HCT116 (cell line): ENCODE measurements around the gene SOST. TPM values are rescaled to one million over a fixed set of nuclear protein-coding genes. Genes with fewer than 3 reads are reported as not detected.

Experiments used
- ATAC-seq: fragments of 200-7000 bp; cut with Tn5 transposase; 2 replicates; pipeline ENCODE4 v1.9.1; 2020; ENCODE audit warnings: mild to moderate bottlenecking, moderate library complexity
- BruUV-seq: library from RNA; stranded (reverse); fragments of 400-500 nt; replicated peaks from 2 replicates; lab custom pipeline; 2021; lab: Mats Ljungman, UMichigan
- CTCF ChIA-PET: fragments of 300-600 bp; sonication (Branson Sonifier 250); formaldehyde crosslinking; loops from one replicate; lab custom pipeline; 2021; ENCODE audit warnings: antibody characterized with exemption; lab: Charles Lee
- POLR2A ChIA-PET: fragments of 300-600, 350-600 bp; sonication (Branson Sonifier 250); formaldehyde crosslinking; loops from one replicate; lab custom pipeline; 2021; ENCODE audit warnings: antibody characterized with exemption; lab: Charles Lee
- RAD21 ChIA-PET, 2 experiments: fragments of 300-600 bp; sonication (Branson Sonifier 250); formaldehyde crosslinking; loops; one replicate each; lab custom pipeline; 2023; ENCODE audit warnings: low total read pairs in 2 of 2; ENCODE audit not compliant: uncharacterized antibody in 2 of 2, unreplicated experiment in 2 of 2, low non-redundant PET in 1 of 2; lab: Charles Lee
- DNase-seq: peaks from one replicate; pipeline ENCODE4 v3.0.0-alpha.2; 2010; ENCODE audit warnings: low read depth, low spot score
- H2AFZ ChIP-seq: fragments of 200-600 bp; shearing (Covaris generic), sonication (generic); 2 replicates; pipeline ENCODE4 v1.6.1; 2017; ENCODE audit warnings: low read depth, mixed run types, mixed read lengths, antibody characterized with exemption, low read length; ENCODE audit not compliant: poor library complexity, severe bottlenecking
- H3K27ac ChIP-seq: 2 replicates; pipeline ENCODE4 v1.5.1; 2012; ENCODE audit warnings: low read depth, low read length
- H3K27me3 ChIP-seq: fragments of 200-600 bp; sonication (generic); 2 replicates; pipeline ENCODE4 v1.6.1; 2016; ENCODE audit warnings: mixed run types, low read length, mixed read lengths; ENCODE audit not compliant: insufficient read depth
- H3K36me3 ChIP-seq, 2 experiments: fragments of 200-500 bp in 1 of 2; fragments of 200-600 bp in 1 of 2; sonication (Bioruptor generic) in 1 of 2; sonication (generic) in 1 of 2; 2 replicates each; pipeline versions ENCODE4 v1.5.1 to v1.6.1; 2014 to 2016; ENCODE audit warnings: low read length in 2 of 2, inconsistent platforms in 1 of 2, mixed read lengths in 1 of 2, mixed run types in 1 of 2; ENCODE audit not compliant: insufficient read depth in 2 of 2, control insufficient read depth in 1 of 2
- H3K4me1 ChIP-seq, 2 experiments: fragments of 200-600 bp in 1 of 2; sonication (generic) in 1 of 2; 2 replicates each; pipeline versions ENCODE4 v1.5.1 to v1.6.1; 2012 to 2017; ENCODE audit warnings: low read length in 2 of 2, inconsistent platforms in 1 of 2, mild to moderate bottlenecking in 1 of 2, mixed read lengths in 1 of 2, mixed run types in 1 of 2, moderate library complexity in 1 of 2; ENCODE audit not compliant: insufficient read depth in 2 of 2, control insufficient read depth in 1 of 2
- H3K4me2 ChIP-seq: fragments of 200-600 bp; sonication (generic); 2 replicates; pipeline ENCODE4 v1.6.1; 2017; ENCODE audit warnings: mixed run types, low read length, mixed read lengths
- H3K4me3 ChIP-seq, 2 experiments: fragments of 200-600 bp in 1 of 2; sonication (generic) in 1 of 2; replicated peaks in 1 of 2; 2 replicates each; pipeline ENCODE4 v1.5.1; 2011 to 2016; ENCODE audit warnings: low read length in 2 of 2, control low read depth in 1 of 2, low read depth in 1 of 2, mild to moderate bottlenecking in 1 of 2, mixed read lengths in 1 of 2, mixed run types in 1 of 2
- H3K79me2 ChIP-seq: fragments of 200-600 bp; sonication (generic); 2 replicates; pipeline ENCODE4 v1.6.1; 2017; ENCODE audit warnings: mild to moderate bottlenecking, mixed run types, low read length, moderate library complexity, mixed read lengths; ENCODE audit not compliant: insufficient read depth
- H3K9ac ChIP-seq: fragments of 200-600 bp; sonication (generic); 2 replicates; pipeline ENCODE4 v1.6.1; 2016; ENCODE audit warnings: low read length, mixed read lengths
- H3K9me2 ChIP-seq: fragments of 200-600 bp; sonication (generic), shearing (Covaris generic); 2 replicates; pipeline ENCODE4 v1.6.1; 2017; ENCODE audit warnings: mixed run types, mild to moderate bottlenecking, moderate library complexity; ENCODE audit not compliant: insufficient read depth
- H3K9me3 ChIP-seq, 2 experiments: fragments of 200-500 bp in 1 of 2; fragments of 200-600 bp in 1 of 2; sonication (Bioruptor generic) in 1 of 2; sonication (generic) in 1 of 2; 2 replicates each; pipeline ENCODE4 v1.6.1; 2014 to 2017; ENCODE audit warnings: low read length in 2 of 2, mixed read lengths in 2 of 2, inconsistent platforms in 1 of 2, low read depth in 1 of 2, mild to moderate bottlenecking in 1 of 2, mixed run types in 1 of 2, moderate library complexity in 1 of 2; ENCODE audit not compliant: control insufficient read depth in 1 of 2, insufficient read depth in 1 of 2
- H4K20me1 ChIP-seq: fragments of 200-600 bp; sonication (generic), shearing (Covaris generic); 2 replicates; pipeline ENCODE4 v1.6.1; 2017; ENCODE audit warnings: mixed run types, mild to moderate bottlenecking, moderate library complexity; ENCODE audit not compliant: insufficient read depth
- CBX3 ChIP-seq: IDR thresholded peaks from 2 replicates; pipeline ENCODE4 v1.6.1; 2012; ENCODE audit warnings: low read depth
- CEBPB ChIP-seq: IDR thresholded peaks from 2 replicates; pipeline ENCODE4 v1.6.1; 2012; ENCODE audit warnings: low read depth
- EGR1 ChIP-seq: IDR thresholded peaks from 2 replicates; pipeline ENCODE4 v1.6.1; 2012; ENCODE audit warnings: low read depth
- ELF1 ChIP-seq: IDR thresholded peaks from 2 replicates; pipeline ENCODE4 v1.6.1; 2012; ENCODE audit warnings: low read depth, borderline replicate concordance
- EZH2 ChIP-seq: fragments of 200-600 bp; sonication (generic); IDR thresholded peaks from 2 replicates; pipeline ENCODE4 v1.6.1; 2017; ENCODE audit warnings: antibody characterized with exemption, mixed run types
- EZH2phosphoT487 ChIP-seq: fragments of 200-600 bp; IDR thresholded peaks from 2 replicates; pipeline ENCODE4 v1.6.1; 2018; ENCODE audit warnings: antibody characterized with exemption, borderline replicate concordance
- FOSL1 ChIP-seq: IDR thresholded peaks from 2 replicates; pipeline ENCODE4 v1.6.1; 2012; ENCODE audit warnings: low read depth
- POLR2A ChIP-seq: IDR thresholded peaks from 2 replicates; pipeline ENCODE4 v1.7.0; 2011; ENCODE audit warnings: borderline replicate concordance; ENCODE audit not compliant: insufficient read depth, insufficient read length; ENCODE audit errors: extremely low read depth
- RAD21 ChIP-seq: IDR thresholded peaks from 2 replicates; pipeline ENCODE4 v1.6.1; 2012; ENCODE audit warnings: low read depth, mild to moderate bottlenecking
- SIN3A ChIP-seq: IDR thresholded peaks from 2 replicates; pipeline ENCODE4 v1.6.1; 2012; ENCODE audit warnings: low read depth
- SRF ChIP-seq: IDR thresholded peaks from 2 replicates; pipeline ENCODE4 v1.6.1; 2012; ENCODE audit warnings: low read depth
- YY1 ChIP-seq: IDR thresholded peaks from 2 replicates; pipeline ENCODE4 v1.6.1; 2011; ENCODE audit warnings: low read length, low read depth, moderate library complexity, mild to moderate bottlenecking; ENCODE audit not compliant: insufficient replicate concordance; ENCODE audit errors: extremely low read depth
- ZNF274 ChIP-seq: fragments of 200-500 bp; sonication (Bioruptor generic); IDR thresholded peaks from 2 replicates; pipeline ENCODE4 v1.6.1; 2014; ENCODE audit warnings: mild to moderate bottlenecking, low read depth, low read length, inconsistent platforms
- intact Hi-C: fragments of 100-400 bp; cut with micrococcal nuclease; formaldehyde crosslinking; loops from 2 replicates; pipeline ENCODE4 v1.10.0; 2022
- total RNA-seq: library from RNA; stranded (reverse); gene quantifications from one replicate; pipeline ENCODE4 v1.2.1, GENCODE V29; 2021; ENCODE audit not compliant: unreplicated experiment
- TF ChIP-seq, protein P1 (sequence below), 3 experiments: fragments of 200-600 bp in 1 of 3; sonication (generic) in 1 of 3; IDR thresholded peaks in 2 of 3; conservative IDR thresholded peaks in 1 of 3; 2 replicates each; pipeline ENCODE4 v1.5.1; 2012 to 2017; ENCODE audit warnings: low read depth in 2 of 3, low read length in 2 of 3, antibody characterized with exemption in 1 of 3, borderline replicate concordance in 1 of 3, control low read depth in 1 of 3, mild to moderate bottlenecking in 1 of 3, mixed read lengths in 1 of 3, mixed run types in 1 of 3, moderate library complexity in 1 of 3; ENCODE audit not compliant: insufficient read depth in 1 of 3
- TF ChIP-seq, protein P2 (sequence below): IDR thresholded peaks from 2 replicates; pipeline ENCODE4 v1.6.1; 2012
- TF ChIP-seq, protein P3 (sequence below): IDR thresholded peaks from 2 replicates; pipeline ENCODE4 v1.6.1; 2012
- TF ChIP-seq, protein P4 (sequence below): IDR thresholded peaks from 2 replicates; pipeline ENCODE4 v1.6.1; 2011; ENCODE audit warnings: mild to moderate bottlenecking, low read length, moderate library complexity; ENCODE audit not compliant: insufficient replicate concordance; ENCODE audit errors: extremely low read depth

The SOST gene
- total RNA-seq, 1 experiment from 2014 or later, result not detected

DNA sequence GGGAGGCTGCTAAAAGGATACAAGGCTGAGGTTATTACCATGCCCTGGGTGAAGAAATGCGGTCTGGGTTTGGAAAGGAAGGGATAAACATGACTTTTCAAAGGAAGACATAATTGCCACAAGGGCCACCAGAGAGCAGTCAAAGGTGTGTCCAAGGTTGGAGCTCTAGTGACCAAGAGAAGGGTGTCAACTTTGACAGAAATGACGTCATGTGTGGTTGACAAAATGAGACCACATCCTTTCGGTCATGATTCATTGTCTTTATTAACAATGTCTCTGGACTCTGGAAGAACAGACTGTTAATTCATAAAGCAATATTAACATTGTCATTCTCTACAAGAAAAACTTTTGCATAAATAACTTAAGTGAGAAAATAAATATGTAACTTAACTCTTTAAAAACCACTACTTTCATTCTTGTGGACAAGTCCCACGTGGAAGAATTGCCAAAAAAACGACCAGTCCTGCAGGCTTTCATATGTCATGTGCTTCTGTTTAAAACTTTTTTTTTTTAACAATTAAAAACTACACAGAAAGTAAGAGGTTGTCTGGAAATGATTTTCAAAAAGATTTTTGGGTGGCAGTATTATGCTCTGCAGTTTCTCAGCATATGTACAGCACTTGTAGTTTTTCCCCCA is 5.0 kb downstream of the SOST start:
- Histone ChIP-seq H3K79me2 (no peaks in the 10 kb centered on the region), H3K9me2 (no peaks in the 10 kb centered on the region), H3K9me3 (no peaks in the 10 kb centered on the region), H3K4me1 (peaks cover 0 to 13% of the 10 kb centered on the region in 2 experiments; a peak in 2 of 4 replicates), H3K27ac (no peak overlapping the region), H3K9ac (no peak overlapping the region), H3K36me3 (no peaks in the 10 kb centered on the region), H2AFZ (no peak overlapping the region), H4K20me1 (no peaks in the 10 kb centered on the region), H3K4me3 (no peak overlapping the region), H3K4me2 (no peak overlapping the region), H3K27me3 (no peaks in the 10 kb centered on the region)
- BruUV-seq, result no TSS peak
- ATAC-seq (no peak), DNase-seq (no peak)
- intact Hi-C loops, result no loop called here
- CTCF ChIA-PET, result no interaction called here
- TF ChIP-seq ZNF274, result no peak
- no peak for TF ChIP-seq FOSL1
- no peak for TF ChIP-seq EZH2phosphoT487
- TF ChIP-seq, protein P1, sequence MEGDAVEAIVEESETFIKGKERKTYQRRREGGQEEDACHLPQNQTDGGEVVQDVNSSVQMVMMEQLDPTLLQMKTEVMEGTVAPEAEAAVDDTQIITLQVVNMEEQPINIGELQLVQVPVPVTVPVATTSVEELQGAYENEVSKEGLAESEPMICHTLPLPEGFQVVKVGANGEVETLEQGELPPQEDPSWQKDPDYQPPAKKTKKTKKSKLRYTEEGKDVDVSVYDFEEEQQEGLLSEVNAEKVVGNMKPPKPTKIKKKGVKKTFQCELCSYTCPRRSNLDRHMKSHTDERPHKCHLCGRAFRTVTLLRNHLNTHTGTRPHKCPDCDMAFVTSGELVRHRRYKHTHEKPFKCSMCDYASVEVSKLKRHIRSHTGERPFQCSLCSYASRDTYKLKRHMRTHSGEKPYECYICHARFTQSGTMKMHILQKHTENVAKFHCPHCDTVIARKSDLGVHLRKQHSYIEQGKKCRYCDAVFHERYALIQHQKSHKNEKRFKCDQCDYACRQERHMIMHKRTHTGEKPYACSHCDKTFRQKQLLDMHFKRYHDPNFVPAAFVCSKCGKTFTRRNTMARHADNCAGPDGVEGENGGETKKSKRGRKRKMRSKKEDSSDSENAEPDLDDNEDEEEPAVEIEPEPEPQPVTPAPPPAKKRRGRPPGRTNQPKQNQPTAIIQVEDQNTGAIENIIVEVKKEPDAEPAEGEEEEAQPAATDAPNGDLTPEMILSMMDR (IDR thresholded peaks at IDR 0.05 in 2 of 3, conservative IDR thresholded peaks at IDR 0.05 in 1 of 3; ENCODE audit: borderline replicate concordance in 1 of 3, insufficient read depth in 1 of 3, low read depth in 2 of 3, low read length in 2 of 3), result no peak
- TF ChIP-seq CBX3, result no peak
- TF ChIP-seq SIN3A, result no peak
- no peak for TF ChIP-seq CEBPB
- TF ChIP-seq, protein P2, sequence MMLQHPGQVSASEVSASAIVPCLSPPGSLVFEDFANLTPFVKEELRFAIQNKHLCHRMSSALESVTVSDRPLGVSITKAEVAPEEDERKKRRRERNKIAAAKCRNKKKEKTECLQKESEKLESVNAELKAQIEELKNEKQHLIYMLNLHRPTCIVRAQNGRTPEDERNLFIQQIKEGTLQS, result no peak
- TF ChIP-seq, protein P3, sequence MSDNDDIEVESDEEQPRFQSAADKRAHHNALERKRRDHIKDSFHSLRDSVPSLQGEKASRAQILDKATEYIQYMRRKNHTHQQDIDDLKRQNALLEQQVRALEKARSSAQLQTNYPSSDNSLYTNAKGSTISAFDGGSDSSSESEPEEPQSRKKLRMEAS, result no peak
- no peak for TF ChIP-seq EZH2
- TF ChIP-seq ELF1, result no peak
- TF ChIP-seq, protein P4, sequence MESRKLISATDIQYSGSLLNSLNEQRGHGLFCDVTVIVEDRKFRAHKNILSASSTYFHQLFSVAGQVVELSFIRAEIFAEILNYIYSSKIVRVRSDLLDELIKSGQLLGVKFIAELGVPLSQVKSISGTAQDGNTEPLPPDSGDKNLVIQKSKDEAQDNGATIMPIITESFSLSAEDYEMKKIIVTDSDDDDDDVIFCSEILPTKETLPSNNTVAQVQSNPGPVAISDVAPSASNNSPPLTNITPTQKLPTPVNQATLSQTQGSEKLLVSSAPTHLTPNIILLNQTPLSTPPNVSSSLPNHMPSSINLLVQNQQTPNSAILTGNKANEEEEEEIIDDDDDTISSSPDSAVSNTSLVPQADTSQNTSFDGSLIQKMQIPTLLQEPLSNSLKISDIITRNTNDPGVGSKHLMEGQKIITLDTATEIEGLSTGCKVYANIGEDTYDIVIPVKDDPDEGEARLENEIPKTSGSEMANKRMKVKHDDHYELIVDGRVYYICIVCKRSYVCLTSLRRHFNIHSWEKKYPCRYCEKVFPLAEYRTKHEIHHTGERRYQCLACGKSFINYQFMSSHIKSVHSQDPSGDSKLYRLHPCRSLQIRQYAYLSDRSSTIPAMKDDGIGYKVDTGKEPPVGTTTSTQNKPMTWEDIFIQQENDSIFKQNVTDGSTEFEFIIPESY, result no peak
- no peak for TF ChIP-seq POLR2A
- TF ChIP-seq EGR1, result no peak
- TF ChIP-seq RAD21, result no peak
- no peak for TF ChIP-seq YY1
- no peak for TF ChIP-seq SRF
- POLR2A ChIA-PET, result no interaction called here
- RAD21 ChIA-PET, result no interaction called here
